ENCODE results near the gene FAM83C. TPM values are rescaled to one million over a fixed set of nuclear protein-coding genes. Genes with fewer than 3 reads are reported as not detected.

The FAM83C gene
- total RNA-seq, 1 experiment from 2014 or later = not detected

GRCh38 chr20:35295058-35295457, 2.8 kb upstream of the FAM83C start:
- peaks cover 30% of the 10 kb centered on the region for H3K27me3 Mint-ChIP-seq (ENCODE audit: unreplicated experiment)
- intact Hi-C loops (cut with micrococcal nuclease; ENCODE audit: unreplicated experiment) = no loop called here
- TF ChIP-seq CTCF (IDR thresholded peaks at IDR 0.05; ENCODE audit: unreplicated experiment) = no peak
- H3K27ac Mint-ChIP-seq (ENCODE audit: unreplicated experiment) = no peak overlapping the region
- CTCF ChIA-PET = interaction anchor here (0.6 to 0.7 kb wide), 2 partner anchors 10 to 12 kb away, joined by 4 read pairs; partner anchors contain the start of gene EIF6
- DNase-seq = no peak
- no peak overlapping the region for H3K4me3 Mint-ChIP-seq (ENCODE audit: low read depth, unreplicated experiment)
- H3K4me1 Mint-ChIP-seq (ENCODE audit: low read depth, unreplicated experiment) = peaks cover 5% of the 10 kb centered on the region
- no peaks in the 10 kb centered on the region for H3K9me3 Mint-ChIP-seq (ENCODE audit: low read depth, unreplicated experiment)
- H3K36me3 Mint-ChIP-seq (ENCODE audit: insufficient read depth, unreplicated experiment) = no peaks in the 10 kb centered on the region
- BruUV-seq (replicated peaks) = no TSS peak

- DNase-seq = no peak
- Mint-ChIP-seq H3K27me3 (ENCODE audit: unreplicated experiment) (peaks cover 30% of the 10 kb centered on the region), H3K36me3 (ENCODE audit: insufficient read depth, unreplicated experiment) (no peaks in the 10 kb centered on the region), H3K4me3 (ENCODE audit: low read depth, unreplicated experiment) (no peak overlapping the region), H3K4me1 (ENCODE audit: low read depth, unreplicated experiment) (no peaks in the 10 kb centered on the region), H3K27ac (ENCODE audit: unreplicated experiment) (no peak overlapping the region), H3K9me3 (ENCODE audit: low read depth, unreplicated experiment) (no peaks in the 10 kb centered on the region)
- TF ChIP-seq CTCF (IDR thresholded peaks at IDR 0.05; ENCODE audit: unreplicated experiment) = no peak
- CTCF ChIA-PET = interaction anchor here (0.8 kb wide), 1 partner anchor 9 kb away, joined by 3 read pairs; no protein-coding TSS in a partner anchor
- intact Hi-C loops (cut with micrococcal nuclease; ENCODE audit: unreplicated experiment) = no loop called here
- no TSS peak for BruUV-seq (replicated peaks)
Observed at GRCh38 chr20:35294293-35294685, 2.1 kb upstream of the FAM83C start.

- Mint-ChIP-seq H3K4me1 (ENCODE audit: low read depth, unreplicated experiment) (no peaks in the 10 kb centered on the region), H3K36me3 (ENCODE audit: insufficient read depth, unreplicated experiment) (no peaks in the 10 kb centered on the region), H3K27me3 (ENCODE audit: unreplicated experiment) (peaks cover 30% of the 10 kb centered on the region), H3K9me3 (ENCODE audit: low read depth, unreplicated experiment) (no peaks in the 10 kb centered on the region), H3K4me3 (ENCODE audit: low read depth, unreplicated experiment) (no peak overlapping the region), H3K27ac (ENCODE audit: unreplicated experiment) (no peak overlapping the region)
- CTCF ChIA-PET = interaction anchor here (0.8 kb wide), 1 partner anchor 10 kb away, joined by 3 read pairs; no protein-coding TSS in a partner anchor
- no TSS peak for BruUV-seq (replicated peaks)
- intact Hi-C loops (cut with micrococcal nuclease; ENCODE audit: unreplicated experiment) = no loop called here
- DNase-seq = no peak
- TF ChIP-seq CTCF (IDR thresholded peaks at IDR 0.05; ENCODE audit: unreplicated experiment) = no peak
Observed at GRCh38 chr20:35293303-35294292, 1.4 kb upstream of the FAM83C start.

DNA sequence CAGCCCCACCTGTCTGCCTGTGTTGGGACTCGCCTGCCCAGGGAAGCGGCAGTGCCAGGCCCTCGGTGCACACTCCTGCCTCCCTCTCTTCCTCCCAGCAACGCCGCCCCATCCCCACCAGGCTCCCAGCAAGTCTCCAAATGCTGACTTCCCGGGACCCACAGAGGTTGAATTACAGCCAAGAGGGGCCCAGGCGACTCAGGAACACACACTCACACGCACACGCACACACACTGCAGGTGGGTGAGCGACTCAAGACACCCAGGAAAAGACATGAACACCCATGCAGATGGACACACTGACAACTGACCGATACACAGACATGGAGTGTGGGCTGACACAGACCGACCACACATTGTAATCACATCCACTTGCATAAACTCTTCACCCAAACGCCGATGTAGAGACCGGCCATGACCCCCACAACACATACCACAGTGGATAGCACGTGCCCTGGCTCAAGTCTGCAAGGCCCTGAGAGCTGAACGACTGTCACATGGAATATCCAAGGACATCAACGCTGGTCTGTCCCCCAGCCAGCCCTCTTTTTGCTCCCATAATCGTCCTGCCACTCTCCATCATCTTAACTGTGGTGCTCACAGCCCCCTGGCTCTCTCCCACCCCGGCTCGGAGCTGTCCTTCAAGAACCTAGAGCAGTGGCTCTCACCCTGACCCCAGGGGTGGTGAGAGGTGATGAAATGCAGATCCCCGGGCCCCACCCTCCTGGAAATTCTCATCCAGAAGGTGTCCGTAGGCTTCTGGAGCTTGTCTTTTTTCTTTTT, 470 bp upstream of the FAM83C start:
- TF ChIP-seq CTCF (IDR thresholded peaks at IDR 0.05; ENCODE audit: unreplicated experiment) = no peak
- Mint-ChIP-seq H3K27me3 (ENCODE audit: unreplicated experiment) (peaks cover 30% of the 10 kb centered on the region), H3K9me3 (ENCODE audit: low read depth, unreplicated experiment) (no peaks in the 10 kb centered on the region), H3K36me3 (ENCODE audit: insufficient read depth, unreplicated experiment) (no peaks in the 10 kb centered on the region), H3K27ac (ENCODE audit: unreplicated experiment) (no peak overlapping the region), H3K4me3 (ENCODE audit: low read depth, unreplicated experiment) (no peak overlapping the region), H3K4me1 (ENCODE audit: low read depth, unreplicated experiment) (no peaks in the 10 kb centered on the region)
- no TSS peak for BruUV-seq (replicated peaks)
- intact Hi-C loops (cut with micrococcal nuclease; ENCODE audit: unreplicated experiment) = no loop called here
- no peak for DNase-seq
- CTCF ChIA-PET = interaction anchor here (1.0 kb wide), 1 partner anchor 13 kb away, joined by 4 read pairs; no protein-coding TSS in a partner anchor

Measured in Calu3 (cell line).